ENCODE results near the gene CNOT11.

DNA sequence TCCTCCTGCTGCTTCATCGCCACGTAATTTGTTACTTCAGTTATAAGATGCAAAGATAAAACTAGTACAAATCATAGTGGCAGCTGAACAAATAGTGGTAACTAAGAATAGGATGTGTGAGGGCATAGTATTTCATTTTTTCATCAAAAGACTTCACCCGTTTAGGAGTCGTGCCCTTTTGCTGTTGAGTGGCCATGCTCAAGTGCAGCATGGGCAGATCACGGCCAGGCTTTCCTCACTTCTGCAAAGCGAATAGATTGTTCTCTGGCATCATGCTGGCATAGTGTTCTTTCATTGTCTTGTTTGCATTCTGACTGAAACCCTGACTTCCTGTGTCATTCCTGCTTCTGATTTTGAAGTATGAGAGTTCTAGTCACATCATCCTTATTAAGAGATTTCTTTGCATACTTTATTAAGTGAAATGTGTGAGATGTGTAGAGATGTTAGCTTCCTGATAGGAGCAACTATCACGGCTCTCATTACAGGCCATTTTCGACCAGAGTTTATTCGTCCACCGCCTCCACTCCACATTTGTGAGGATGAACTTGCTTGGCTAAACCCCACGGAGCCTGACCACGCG, 11.8 kb downstream of the CNOT11 start:
- TF ChIP-seq CEBPB (IDR thresholded peaks at IDR 0.05; ENCODE audit: borderline replicate concordance, low read depth, low read length): no peak
- no peak for TF ChIP-seq TP53 (CRISPR knock-in tag; conservative IDR thresholded peaks at IDR 0.05)
- TF ChIP-seq HMG20A (CRISPR knock-in tag; IDR thresholded peaks at IDR 0.05; ENCODE audit: borderline replicate concordance): no peak

Data from HepG2 (cell line).